HG03469 (cell line): Measurements from ENCODE around the gene MRPL40.
"Not testable (repeated sequence)": the region's sequence is repeated elsewhere in the genome, so short reads cannot be mapped to it uniquely, and the experiment has no call there.

ENCODE experiments used
- ATAC-seq: cut with Tn5 transposase; IDR thresholded peaks from one replicate; pipeline ENCODE4 v1.9.1; 2021; ENCODE audit warnings: mild to moderate bottlenecking, moderate library complexity, moderate number of reproducible peaks; ENCODE audit not compliant: unreplicated experiment

Gene MRPL40

DNA sequence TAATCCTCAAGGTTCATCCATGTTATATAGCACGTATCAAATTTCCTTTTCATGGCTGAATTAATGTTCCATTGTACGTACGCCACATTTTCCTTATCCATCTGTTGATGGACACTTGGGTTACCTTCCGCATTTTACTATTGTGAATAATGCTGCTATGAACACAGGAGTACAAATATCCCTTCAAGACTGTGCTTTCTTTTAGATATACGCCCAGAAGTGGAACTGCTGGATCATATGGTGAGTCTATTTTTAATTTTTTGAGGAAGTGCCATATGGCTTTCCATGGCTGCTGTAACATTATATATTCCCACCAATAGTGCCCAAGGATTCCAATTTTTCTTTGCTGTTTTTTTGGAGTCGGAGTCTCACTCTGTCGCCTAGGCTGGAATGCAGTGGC, 6.0 kb downstream of the MRPL40 start:
- no peak for ATAC-seq

DNA sequence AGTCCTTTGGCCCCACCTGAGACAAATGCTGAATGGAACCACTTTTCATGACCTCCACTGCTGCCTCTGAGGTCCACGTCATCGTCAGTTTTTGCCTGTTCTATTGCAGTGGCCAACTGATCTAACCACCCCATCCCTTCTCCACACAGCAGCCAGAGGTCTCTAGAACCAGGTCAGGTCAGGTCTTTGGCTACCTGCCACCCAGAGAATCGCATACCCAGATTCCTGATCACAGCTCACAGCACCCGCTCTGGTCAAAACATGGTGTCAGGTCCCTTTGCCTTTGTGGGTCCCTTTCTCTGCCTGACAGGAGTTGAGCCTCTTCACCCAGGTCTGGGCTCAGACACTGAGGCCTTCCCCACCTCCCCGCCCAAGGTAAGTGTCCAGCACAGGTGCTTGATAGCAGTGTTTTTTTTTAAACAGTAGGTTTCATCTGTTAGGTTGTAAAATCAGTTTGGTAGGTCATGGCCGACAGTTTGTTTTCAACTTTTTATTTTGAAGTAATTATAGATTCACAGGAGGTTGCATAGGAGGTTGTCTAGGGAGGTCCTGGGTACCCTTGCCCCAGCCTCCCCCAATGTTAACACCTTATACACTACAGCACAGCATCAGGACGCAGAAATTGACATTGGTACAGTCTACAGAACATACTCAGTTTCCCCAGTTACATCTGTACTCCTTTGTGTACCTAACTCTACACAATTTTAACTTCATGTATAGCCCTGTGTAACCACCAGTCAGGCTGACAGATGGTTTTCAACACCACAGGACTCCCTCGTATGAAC, 8.3 kb downstream of the MRPL40 start:
- no peak for ATAC-seq

DNA sequence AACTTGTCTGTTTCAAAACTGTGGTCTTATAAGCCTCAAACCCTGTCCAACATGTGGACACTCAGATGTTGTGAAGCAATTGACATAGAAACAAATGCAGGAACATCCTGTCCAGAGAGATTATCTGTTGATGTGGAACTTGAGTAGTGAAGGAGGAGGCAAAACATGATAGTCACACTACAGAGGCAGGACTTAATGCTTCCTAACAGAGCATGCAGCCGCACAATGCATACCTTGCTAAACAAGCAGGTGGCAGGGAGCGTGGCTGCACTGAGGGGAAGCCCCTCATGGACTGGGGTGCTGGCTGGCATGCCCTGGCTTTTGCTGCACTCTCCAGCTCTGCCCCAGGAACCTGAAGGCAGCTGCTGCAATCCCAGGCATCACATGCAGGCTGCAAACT, 9.8 kb downstream of the MRPL40 start:
- no peak for ATAC-seq

- no peak for ATAC-seq
These were observed 11.3 kb downstream of the MRPL40 start for GRCh38 chr22:19443544-19444211.

DNA sequence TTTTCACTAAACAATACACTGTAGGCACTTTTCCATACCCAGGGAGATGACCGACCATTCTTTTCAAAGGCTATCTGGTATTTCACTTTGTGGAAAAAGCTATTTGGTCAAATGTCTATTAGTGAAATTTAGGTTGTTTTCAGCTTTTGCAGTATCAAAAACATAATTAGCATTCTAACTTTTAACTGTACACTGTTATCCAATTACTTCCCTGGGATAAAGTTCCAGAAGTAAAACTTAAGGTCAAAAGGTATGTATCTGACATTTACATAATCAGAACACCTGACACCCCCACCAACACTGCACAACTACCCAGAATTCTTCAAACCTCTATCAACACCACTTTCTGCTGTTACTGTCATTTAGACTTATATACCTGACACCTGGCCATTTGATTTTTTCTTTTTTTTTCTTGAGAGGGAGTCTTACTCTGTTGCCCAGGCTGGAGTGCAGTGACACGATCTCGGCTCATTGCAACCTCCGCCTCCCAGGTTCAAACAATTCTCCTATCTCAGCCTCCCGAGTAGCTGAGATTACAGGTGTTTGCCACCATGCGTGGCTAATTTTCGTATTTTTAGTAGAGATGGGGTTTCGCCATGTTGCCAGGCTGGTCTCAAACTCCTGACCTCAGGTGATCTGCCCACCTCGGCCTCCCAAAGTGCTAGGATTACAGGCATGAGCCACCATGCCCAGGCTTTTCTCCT, 13.1 kb downstream of the MRPL40 start:
- ATAC-seq: not testable (repeated sequence)

DNA sequence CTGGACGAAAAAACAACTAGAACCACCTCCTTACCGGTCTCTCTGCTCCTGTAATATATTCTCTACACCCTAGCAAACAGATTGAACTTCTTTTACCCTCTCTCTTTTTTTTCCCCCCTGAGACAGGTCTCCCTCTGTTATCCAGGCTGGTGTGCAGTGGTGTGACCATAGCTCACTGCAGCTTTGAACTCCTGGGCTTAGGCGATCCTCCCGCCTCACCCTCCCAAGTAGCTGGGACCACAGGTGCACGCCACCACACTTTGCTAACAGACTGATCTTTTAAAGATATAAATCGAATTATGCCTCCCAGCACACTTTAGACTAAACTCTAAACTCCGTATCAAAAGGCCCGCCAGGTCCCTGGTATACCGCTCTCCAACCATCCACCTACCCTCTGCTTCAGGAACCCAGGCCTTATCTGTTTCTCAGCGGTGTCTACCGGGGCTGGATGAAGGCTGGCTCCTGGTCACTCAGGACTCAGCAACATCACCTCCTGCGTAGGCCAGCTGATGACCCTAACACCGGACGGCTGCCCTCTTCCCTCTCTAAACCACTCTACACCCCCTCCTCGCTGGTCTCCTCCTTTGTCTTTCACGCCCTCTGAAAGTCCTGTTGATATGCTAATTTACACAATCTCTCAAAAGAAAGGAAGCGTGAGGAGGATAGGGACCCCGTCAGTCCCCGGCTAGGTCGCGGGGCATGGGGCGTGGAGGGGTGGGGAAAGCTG, 14.4 kb downstream of the MRPL40 start:
- no peak for ATAC-seq

DNA sequence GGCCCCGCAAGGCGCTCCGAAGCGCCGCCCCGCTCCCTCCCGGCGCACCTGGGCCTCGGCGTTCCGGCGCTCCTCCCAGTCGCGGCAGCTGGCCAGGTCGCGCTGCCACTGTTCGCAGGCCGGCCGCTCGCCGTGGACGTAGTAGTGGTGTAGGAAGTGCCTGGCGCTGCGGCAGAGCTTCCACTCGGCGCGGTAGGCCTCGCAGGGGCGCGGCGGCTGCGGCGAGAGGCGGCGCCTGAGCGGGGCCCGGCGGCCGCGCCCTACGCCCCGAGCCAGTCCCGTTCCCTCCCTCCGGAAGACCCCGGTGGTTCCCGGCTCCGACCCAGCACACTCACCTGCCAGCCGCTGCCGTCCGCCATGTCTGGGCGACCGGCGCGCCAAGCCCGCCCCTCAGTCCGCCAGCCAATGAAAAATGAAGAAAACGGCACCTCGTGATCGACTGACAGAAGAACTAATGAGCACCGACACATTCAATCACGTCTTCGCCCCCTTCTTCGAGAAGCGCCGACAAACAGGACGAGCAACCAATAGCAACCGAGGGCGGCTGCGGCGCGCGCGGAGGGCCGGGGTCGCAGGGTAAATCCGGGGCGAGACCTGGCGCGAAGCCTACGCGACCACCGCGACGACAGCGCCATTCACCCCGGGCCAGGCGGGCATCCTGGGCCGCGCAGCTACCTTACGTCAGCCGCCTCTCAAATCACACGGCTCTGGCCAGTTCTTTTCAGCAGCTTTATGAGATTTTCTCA, 15.2 kb downstream of the MRPL40 start, which contains the start of gene C22orf39:
Gene C22orf39, minus strand, starts transcription at position 382 of the 746 bp plus-strand sequence. Its CDS starts 23 bp downstream, at position 359.
- peak; percentile 55 for ATAC-seq

DNA sequence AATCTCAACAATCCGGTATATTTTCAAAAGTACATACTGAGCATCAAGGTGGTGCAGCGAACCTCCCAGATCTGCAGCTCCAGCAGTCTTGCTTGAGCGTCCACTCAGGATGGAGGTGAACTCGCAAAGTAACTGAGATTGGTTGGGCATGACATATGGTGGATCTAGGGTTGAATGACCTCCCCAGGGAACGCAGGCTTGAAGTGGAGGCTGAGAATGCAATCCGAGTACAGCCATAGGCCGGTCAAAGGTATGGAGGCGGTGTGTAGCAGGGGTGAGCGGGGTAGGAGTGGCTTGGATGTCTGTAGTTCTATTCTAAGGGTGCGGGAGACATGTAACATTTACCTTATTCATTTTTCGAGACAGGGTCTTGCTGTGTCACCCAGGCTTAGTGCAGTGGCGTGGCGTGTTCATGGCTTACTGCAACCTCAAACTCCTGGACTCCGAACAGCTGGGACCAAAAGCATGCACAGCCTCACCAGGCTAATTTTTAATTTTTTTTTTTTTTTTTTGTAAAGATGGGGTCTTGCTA, 15.8 kb downstream of the MRPL40 start:
- ATAC-seq: peak; percentile 27

DNA sequence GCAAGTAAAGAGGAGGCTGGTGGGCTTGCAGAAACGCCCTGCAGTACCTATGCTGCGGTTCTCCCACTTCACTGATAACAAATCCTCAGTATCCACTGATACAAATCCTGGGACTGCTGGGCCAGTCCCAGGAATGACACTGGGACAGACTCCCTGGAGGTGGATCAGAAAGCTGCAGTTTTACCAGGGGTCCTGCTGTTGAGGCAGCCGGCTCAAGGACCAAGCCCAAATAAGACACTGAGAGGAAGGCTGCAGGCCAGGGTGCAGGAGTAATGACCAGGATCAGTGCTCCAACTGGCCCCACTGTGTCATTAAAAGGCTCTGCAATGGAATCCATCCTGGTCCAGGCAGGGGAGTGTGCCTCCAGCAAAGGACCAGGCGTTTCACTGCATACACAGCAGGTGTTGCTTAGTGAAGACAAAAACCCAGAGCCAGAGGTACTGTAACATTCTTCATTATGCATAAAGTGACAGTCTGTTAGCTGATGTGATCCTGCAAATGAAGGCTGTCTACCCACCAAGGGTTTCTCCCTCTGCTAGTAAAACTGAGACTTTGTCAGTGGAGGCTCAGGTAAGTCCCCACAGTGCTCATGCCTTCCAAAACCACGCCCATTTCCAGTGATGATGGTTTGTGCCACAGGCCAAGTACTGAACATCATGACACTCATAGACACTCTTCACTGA, 16.5 kb downstream of the MRPL40 start:
- no peak for ATAC-seq

DNA sequence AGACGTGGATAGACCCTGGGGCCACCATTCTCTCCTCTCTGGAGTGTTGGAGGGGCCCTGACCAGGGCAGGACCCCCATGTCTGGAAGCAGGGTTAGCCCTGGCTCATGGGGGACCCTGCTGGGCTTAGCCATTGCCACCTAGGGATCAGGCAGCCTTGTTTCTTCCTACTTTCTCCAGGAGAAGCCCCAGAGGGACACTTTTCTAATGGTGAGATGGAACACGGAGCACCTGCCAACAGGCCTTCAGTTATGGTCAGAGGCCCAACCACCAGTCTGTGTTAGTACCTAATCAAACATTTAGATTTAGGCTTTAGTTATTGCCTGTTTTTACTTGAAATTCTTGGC, 17.1 kb downstream of the MRPL40 start:
- no peak for ATAC-seq

GRCh38 chr22:19450363-19451175, 18.2 kb downstream of the MRPL40 start:
- no peak for ATAC-seq

DNA sequence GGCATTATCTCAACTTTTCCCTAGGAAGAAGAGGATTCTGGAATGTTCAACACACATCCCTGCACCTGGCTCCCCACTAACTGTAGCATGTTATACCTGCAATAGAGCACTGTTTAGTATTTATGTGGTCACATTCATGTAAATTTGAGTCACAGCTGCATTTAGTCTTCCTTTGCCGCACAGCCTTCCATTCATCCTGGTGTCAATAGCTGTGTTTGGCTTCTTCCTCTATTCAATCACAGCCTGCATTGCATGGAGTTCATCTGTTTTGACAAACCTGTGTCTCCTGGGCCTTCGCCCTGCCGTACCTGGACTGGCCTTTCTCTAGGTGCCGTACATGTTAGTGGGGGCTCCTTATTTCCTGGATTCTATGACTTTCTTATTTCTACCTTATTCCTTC, 19.2 kb downstream of the MRPL40 start:
- no peak for ATAC-seq

GRCh38 chr22:19453718-19454117, 21.4 kb downstream of the MRPL40 start:
- ATAC-seq: no peak

DNA sequence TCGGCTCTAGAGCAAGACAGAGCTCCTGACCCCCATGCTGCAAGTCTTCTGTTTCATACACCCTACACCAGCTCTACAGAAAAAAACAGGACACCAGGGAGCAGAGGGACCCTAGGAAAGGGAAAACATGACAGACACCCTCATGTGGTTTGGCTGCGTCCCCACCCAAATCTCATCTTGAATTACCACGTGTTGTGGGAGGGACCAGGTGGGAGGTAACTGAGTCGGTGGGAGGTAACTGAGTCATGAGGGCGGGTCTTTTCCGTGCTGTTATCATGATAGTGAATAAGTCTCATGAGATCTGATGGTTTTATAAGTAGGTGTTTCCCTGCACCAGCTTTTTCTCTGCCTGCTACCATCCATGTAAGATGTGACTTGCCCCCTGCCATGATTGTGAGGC, 21.8 kb downstream of the MRPL40 start:
- no peak for ATAC-seq

- no peak for ATAC-seq
These were observed 22.7 kb downstream of the MRPL40 start for GRCh38 chr22:19455033-19455432.

DNA sequence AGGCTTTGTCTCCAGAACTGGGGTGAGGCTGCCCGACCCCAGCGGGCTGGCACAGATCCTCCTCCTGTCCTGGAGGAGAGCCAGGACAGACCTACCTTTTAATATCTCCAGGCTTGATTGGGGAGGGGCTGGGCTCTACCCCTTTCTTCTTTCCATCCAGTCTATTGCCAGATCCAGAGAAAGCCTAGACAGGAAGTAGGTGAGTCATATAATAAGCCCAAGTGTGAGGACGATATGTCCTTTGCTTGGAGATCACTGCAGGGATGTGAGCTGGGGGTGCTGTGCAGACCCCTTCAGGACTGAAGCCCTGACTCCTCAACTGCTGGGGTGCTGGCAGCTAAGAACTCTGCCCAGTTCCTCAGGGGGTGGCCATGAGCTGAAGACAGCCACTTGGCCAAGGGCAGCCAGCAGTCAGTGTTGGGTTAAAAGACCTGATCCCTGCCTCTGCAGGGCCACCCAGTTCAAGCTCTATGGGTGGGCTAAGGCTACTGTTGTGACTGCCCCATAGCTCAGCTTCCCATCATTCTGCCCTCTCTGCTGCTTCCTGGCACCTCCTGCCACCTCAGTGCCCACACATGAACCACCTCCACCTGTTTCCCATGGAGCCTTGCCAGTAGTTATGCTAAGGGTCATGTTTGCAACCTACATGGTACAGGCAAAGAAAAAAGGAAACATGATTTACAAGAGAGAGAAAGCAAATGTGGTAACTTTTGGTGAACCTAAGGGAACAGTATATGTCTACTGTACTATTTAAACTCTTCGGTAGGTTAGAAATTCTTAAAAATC, 23.4 kb downstream of the MRPL40 start:
- no peak for ATAC-seq

- no peak for ATAC-seq
These were observed 24.2 kb downstream of the MRPL40 start for GRCh38 chr22:19456541-19456940.

DNA sequence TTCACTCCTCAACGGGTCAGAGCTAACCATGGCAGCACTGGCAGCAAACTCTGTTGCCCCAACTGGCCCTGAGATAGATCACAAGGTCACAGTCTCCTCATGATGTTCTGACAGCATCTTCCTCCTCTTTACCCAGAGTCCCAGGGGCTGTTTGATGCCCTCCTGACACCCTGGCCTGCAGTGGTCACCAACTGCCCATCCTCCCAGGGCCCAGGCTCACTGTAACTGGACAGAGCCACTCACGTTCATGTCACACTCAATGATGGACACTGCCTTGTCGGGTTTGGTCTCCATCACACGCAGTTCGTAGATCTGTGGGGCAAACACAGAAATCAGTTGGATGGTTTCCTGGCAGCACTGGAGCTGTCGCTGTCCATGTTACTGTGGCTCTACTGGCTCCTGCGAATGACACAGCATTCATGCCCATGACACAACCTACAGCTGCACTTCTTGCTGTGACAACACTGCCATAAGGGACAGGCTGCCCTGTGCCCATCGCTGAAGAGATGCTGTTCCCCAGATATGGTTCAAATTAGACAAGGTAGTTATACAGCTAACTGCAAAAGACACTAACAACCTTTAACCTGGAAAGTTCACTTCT, 25.6 kb downstream of the MRPL40 start:
- ATAC-seq: no peak
